ENCODE results near the gene SCG5. TPM values are rescaled to one million over a fixed set of nuclear protein-coding genes. Genes with fewer than 3 reads are reported as not detected.

Gene SCG5
- total and polyA plus RNA-seq, 2 of the 13 experiments (the other 11 are each of a cell fraction or from before 2014, with no cell fraction given) = 2.3 to 3.5 TPM

DNA sequence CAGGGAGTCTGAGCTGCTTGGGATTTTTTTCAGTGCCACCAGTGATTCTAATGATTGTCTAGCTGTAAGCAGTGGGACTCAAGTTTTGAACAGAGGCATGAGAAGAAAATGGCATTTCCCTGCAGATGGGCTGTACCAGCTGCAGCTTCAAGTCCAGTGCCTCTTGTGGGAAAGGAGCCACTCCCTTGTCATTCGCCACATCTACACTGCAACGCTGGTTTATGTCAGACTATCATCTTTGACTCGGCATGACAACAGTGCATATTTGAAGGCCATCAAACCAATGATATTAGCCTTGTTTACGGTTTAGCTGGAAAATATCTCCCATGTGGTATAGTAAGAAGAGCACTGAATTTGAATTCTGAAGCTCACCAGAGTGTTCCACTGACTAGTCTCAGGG lies 22.2 kb downstream of the SCG5 start (continued):
- TF ChIP-seq KLF13 (CRISPR knock-in tag; IDR thresholded peaks at IDR 0.05) = no peak
- TF ChIP-seq ZNF577 (CRISPR knock-in tag; IDR thresholded peaks at IDR 0.05; ENCODE audit: borderline replicate concordance, low read depth) = no peak
- no peak for TF ChIP-seq PREB (CRISPR knock-in tag; IDR thresholded peaks at IDR 0.05)
- TF ChIP-seq HOXA5 (CRISPR knock-in tag; IDR thresholded peaks at IDR 0.05) = no peak
- TF ChIP-seq IRF2 (CRISPR knock-in tag; IDR thresholded peaks at IDR 0.05) = no peak
- no peak for TF ChIP-seq ETV6 (CRISPR knock-in tag; conservative IDR thresholded peaks at IDR 0.05)
- TF ChIP-seq, protein P1, sequence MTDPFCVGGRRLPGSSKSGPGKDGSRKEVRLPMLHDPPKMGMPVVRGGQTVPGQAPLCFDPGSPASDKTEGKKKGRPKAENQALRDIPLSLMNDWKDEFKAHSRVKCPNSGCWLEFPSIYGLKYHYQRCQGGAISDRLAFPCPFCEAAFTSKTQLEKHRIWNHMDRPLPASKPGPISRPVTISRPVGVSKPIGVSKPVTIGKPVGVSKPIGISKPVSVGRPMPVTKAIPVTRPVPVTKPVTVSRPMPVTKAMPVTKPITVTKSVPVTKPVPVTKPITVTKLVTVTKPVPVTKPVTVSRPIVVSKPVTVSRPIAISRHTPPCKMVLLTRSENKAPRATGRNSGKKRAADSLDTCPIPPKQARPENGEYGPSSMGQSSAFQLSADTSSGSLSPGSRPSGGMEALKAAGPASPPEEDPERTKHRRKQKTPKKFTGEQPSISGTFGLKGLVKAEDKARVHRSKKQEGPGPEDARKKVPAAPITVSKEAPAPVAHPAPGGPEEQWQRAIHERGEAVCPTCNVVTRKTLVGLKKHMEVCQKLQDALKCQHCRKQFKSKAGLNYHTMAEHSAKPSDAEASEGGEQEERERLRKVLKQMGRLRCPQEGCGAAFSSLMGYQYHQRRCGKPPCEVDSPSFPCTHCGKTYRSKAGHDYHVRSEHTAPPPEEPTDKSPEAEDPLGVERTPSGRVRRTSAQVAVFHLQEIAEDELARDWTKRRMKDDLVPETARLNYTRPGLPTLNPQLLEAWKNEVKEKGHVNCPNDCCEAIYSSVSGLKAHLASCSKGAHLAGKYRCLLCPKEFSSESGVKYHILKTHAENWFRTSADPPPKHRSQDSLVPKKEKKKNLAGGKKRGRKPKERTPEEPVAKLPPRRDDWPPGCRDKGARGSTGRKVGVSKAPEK (CRISPR knock-in tag; IDR thresholded peaks at IDR 0.05; ENCODE audit: borderline replicate concordance) = no peak
- TF ChIP-seq KLF15 (CRISPR knock-in tag; IDR thresholded peaks at IDR 0.05; ENCODE audit: borderline replicate concordance) = no peak
- TF ChIP-seq ZNF687 (CRISPR knock-in tag; IDR thresholded peaks at IDR 0.05) = no peak
